HCT116 (cell line): ENCODE data around the gene USP31. TPM values are rescaled to one million over a fixed set of nuclear protein-coding genes. Genes with fewer than 3 reads are reported as not detected.

ENCODE experiments used
- ATAC-seq: fragments of 200-7000 bp; cut with Tn5 transposase; 2 replicates; pipeline ENCODE4 v1.9.1; 2020; ENCODE audit warnings: mild to moderate bottlenecking, moderate library complexity
- BruUV-seq: library from RNA; stranded (reverse); fragments of 400-500 nt; replicated peaks from 2 replicates; lab custom pipeline; 2021; lab: Mats Ljungman, UMichigan
- CTCF ChIA-PET: fragments of 300-600 bp; sonication (Branson Sonifier 250); formaldehyde crosslinking; loops from one replicate; lab custom pipeline; 2021; ENCODE audit warnings: antibody characterized with exemption; lab: Charles Lee
- POLR2A ChIA-PET: fragments of 300-600, 350-600 bp; sonication (Branson Sonifier 250); formaldehyde crosslinking; loops from one replicate; lab custom pipeline; 2021; ENCODE audit warnings: antibody characterized with exemption; lab: Charles Lee
- RAD21 ChIA-PET, 2 experiments: fragments of 300-600 bp; sonication (Branson Sonifier 250); formaldehyde crosslinking; loops; one replicate each; lab custom pipeline; 2023; ENCODE audit warnings: low total read pairs in 2 of 2; ENCODE audit not compliant: uncharacterized antibody in 2 of 2, unreplicated experiment in 2 of 2, low non-redundant PET in 1 of 2; lab: Charles Lee
- DNase-seq: peaks from one replicate; pipeline ENCODE4 v3.0.0-alpha.2; 2010; ENCODE audit warnings: low read depth, low spot score
- H2AFZ ChIP-seq: fragments of 200-600 bp; shearing (Covaris generic), sonication (generic); 2 replicates; pipeline ENCODE4 v1.6.1; 2017; ENCODE audit warnings: low read depth, mixed run types, mixed read lengths, antibody characterized with exemption, low read length; ENCODE audit not compliant: poor library complexity, severe bottlenecking
- H3K27ac ChIP-seq: 2 replicates; pipeline ENCODE4 v1.5.1; 2012; ENCODE audit warnings: low read depth, low read length
- H3K27me3 ChIP-seq: fragments of 200-600 bp; sonication (generic); 2 replicates; pipeline ENCODE4 v1.6.1; 2016; ENCODE audit warnings: mixed run types, low read length, mixed read lengths; ENCODE audit not compliant: insufficient read depth
- H3K36me3 ChIP-seq, 2 experiments: fragments of 200-500 bp in 1 of 2; fragments of 200-600 bp in 1 of 2; sonication (Bioruptor generic) in 1 of 2; sonication (generic) in 1 of 2; 2 replicates each; pipeline versions ENCODE4 v1.5.1 to v1.6.1; 2014 to 2016; ENCODE audit warnings: low read length in 2 of 2, inconsistent platforms in 1 of 2, mixed read lengths in 1 of 2, mixed run types in 1 of 2; ENCODE audit not compliant: insufficient read depth in 2 of 2, control insufficient read depth in 1 of 2
- H3K4me1 ChIP-seq, 2 experiments: fragments of 200-600 bp in 1 of 2; sonication (generic) in 1 of 2; 2 replicates each; pipeline versions ENCODE4 v1.5.1 to v1.6.1; 2012 to 2017; ENCODE audit warnings: low read length in 2 of 2, inconsistent platforms in 1 of 2, mild to moderate bottlenecking in 1 of 2, mixed read lengths in 1 of 2, mixed run types in 1 of 2, moderate library complexity in 1 of 2; ENCODE audit not compliant: insufficient read depth in 2 of 2, control insufficient read depth in 1 of 2
- H3K4me2 ChIP-seq: fragments of 200-600 bp; sonication (generic); 2 replicates; pipeline ENCODE4 v1.6.1; 2017; ENCODE audit warnings: mixed run types, low read length, mixed read lengths
- H3K4me3 ChIP-seq, 2 experiments: fragments of 200-600 bp in 1 of 2; sonication (generic) in 1 of 2; replicated peaks in 1 of 2; 2 replicates each; pipeline ENCODE4 v1.5.1; 2011 to 2016; ENCODE audit warnings: low read length in 2 of 2, control low read depth in 1 of 2, low read depth in 1 of 2, mild to moderate bottlenecking in 1 of 2, mixed read lengths in 1 of 2, mixed run types in 1 of 2
- H3K79me2 ChIP-seq: fragments of 200-600 bp; sonication (generic); 2 replicates; pipeline ENCODE4 v1.6.1; 2017; ENCODE audit warnings: mild to moderate bottlenecking, mixed run types, low read length, moderate library complexity, mixed read lengths; ENCODE audit not compliant: insufficient read depth
- H3K9ac ChIP-seq: fragments of 200-600 bp; sonication (generic); 2 replicates; pipeline ENCODE4 v1.6.1; 2016; ENCODE audit warnings: low read length, mixed read lengths
- H3K9me2 ChIP-seq: fragments of 200-600 bp; sonication (generic), shearing (Covaris generic); 2 replicates; pipeline ENCODE4 v1.6.1; 2017; ENCODE audit warnings: mixed run types, mild to moderate bottlenecking, moderate library complexity; ENCODE audit not compliant: insufficient read depth
- H3K9me3 ChIP-seq, 2 experiments: fragments of 200-500 bp in 1 of 2; fragments of 200-600 bp in 1 of 2; sonication (Bioruptor generic) in 1 of 2; sonication (generic) in 1 of 2; 2 replicates each; pipeline ENCODE4 v1.6.1; 2014 to 2017; ENCODE audit warnings: low read length in 2 of 2, mixed read lengths in 2 of 2, inconsistent platforms in 1 of 2, low read depth in 1 of 2, mild to moderate bottlenecking in 1 of 2, mixed run types in 1 of 2, moderate library complexity in 1 of 2; ENCODE audit not compliant: control insufficient read depth in 1 of 2, insufficient read depth in 1 of 2
- H4K20me1 ChIP-seq: fragments of 200-600 bp; sonication (generic), shearing (Covaris generic); 2 replicates; pipeline ENCODE4 v1.6.1; 2017; ENCODE audit warnings: mixed run types, mild to moderate bottlenecking, moderate library complexity; ENCODE audit not compliant: insufficient read depth
- ATF3 ChIP-seq: IDR thresholded peaks from 2 replicates; pipeline ENCODE4 v1.6.1; 2012
- CBX3 ChIP-seq: IDR thresholded peaks from 2 replicates; pipeline ENCODE4 v1.6.1; 2012; ENCODE audit warnings: low read depth
- CEBPB ChIP-seq: IDR thresholded peaks from 2 replicates; pipeline ENCODE4 v1.6.1; 2012; ENCODE audit warnings: low read depth
- CTCF ChIP-seq, 3 experiments: fragments of 200-600 bp in 1 of 3; sonication (generic) in 1 of 3; IDR thresholded peaks in 2 of 3; conservative IDR thresholded peaks in 1 of 3; 2 replicates each; pipeline ENCODE4 v1.5.1; 2012 to 2017; ENCODE audit warnings: low read depth in 2 of 3, low read length in 2 of 3, antibody characterized with exemption in 1 of 3, borderline replicate concordance in 1 of 3, control low read depth in 1 of 3, mild to moderate bottlenecking in 1 of 3, mixed read lengths in 1 of 3, mixed run types in 1 of 3, moderate library complexity in 1 of 3; ENCODE audit not compliant: insufficient read depth in 1 of 3
- EGR1 ChIP-seq: IDR thresholded peaks from 2 replicates; pipeline ENCODE4 v1.6.1; 2012; ENCODE audit warnings: low read depth
- ELF1 ChIP-seq: IDR thresholded peaks from 2 replicates; pipeline ENCODE4 v1.6.1; 2012; ENCODE audit warnings: low read depth, borderline replicate concordance
- EZH2phosphoT487 ChIP-seq: fragments of 200-600 bp; IDR thresholded peaks from 2 replicates; pipeline ENCODE4 v1.6.1; 2018; ENCODE audit warnings: antibody characterized with exemption, borderline replicate concordance
- FOSL1 ChIP-seq: IDR thresholded peaks from 2 replicates; pipeline ENCODE4 v1.6.1; 2012; ENCODE audit warnings: low read depth
- JUND ChIP-seq: IDR thresholded peaks from 2 replicates; pipeline ENCODE4 v1.6.1; 2012
- MAX ChIP-seq: IDR thresholded peaks from 2 replicates; pipeline ENCODE4 v1.6.1; 2012
- POLR2A ChIP-seq: IDR thresholded peaks from 2 replicates; pipeline ENCODE4 v1.7.0; 2011; ENCODE audit warnings: borderline replicate concordance; ENCODE audit not compliant: insufficient read depth, insufficient read length; ENCODE audit errors: extremely low read depth
- POLR2AphosphoS5 ChIP-seq: IDR thresholded peaks from 2 replicates; pipeline ENCODE4 v1.6.1; 2011; ENCODE audit warnings: mild to moderate bottlenecking, low read depth, low read length, moderate library complexity
- RAD21 ChIP-seq: IDR thresholded peaks from 2 replicates; pipeline ENCODE4 v1.6.1; 2012; ENCODE audit warnings: low read depth, mild to moderate bottlenecking
- REST ChIP-seq: IDR thresholded peaks from 2 replicates; pipeline ENCODE4 v1.6.1; 2012; ENCODE audit warnings: low read depth
- SRF ChIP-seq: IDR thresholded peaks from 2 replicates; pipeline ENCODE4 v1.6.1; 2012; ENCODE audit warnings: low read depth
- TCF7L2 ChIP-seq: IDR thresholded peaks from 2 replicates; pipeline ENCODE4 v1.7.0; 2011; ENCODE audit warnings: borderline replicate concordance, inconsistent platforms; ENCODE audit not compliant: insufficient read depth, insufficient read length; ENCODE audit errors: extremely low read depth
- YY1 ChIP-seq: IDR thresholded peaks from 2 replicates; pipeline ENCODE4 v1.6.1; 2011; ENCODE audit warnings: low read length, low read depth, moderate library complexity, mild to moderate bottlenecking; ENCODE audit not compliant: insufficient replicate concordance; ENCODE audit errors: extremely low read depth
- ZFX ChIP-seq: fragments of 450-650 bp; IDR thresholded peaks from 2 replicates; pipeline ENCODE4 v1.6.1; 2017
- intact Hi-C: fragments of 100-400 bp; cut with micrococcal nuclease; formaldehyde crosslinking; loops from 2 replicates; pipeline ENCODE4 v1.10.0; 2022
- total RNA-seq: library from RNA; stranded (reverse); gene quantifications from one replicate; pipeline ENCODE4 v1.2.1, GENCODE V29; 2021; ENCODE audit not compliant: unreplicated experiment
- TF ChIP-seq, protein P1 (sequence below): IDR thresholded peaks from 2 replicates; pipeline ENCODE4 v1.6.1; 2011; ENCODE audit warnings: mild to moderate bottlenecking, low read length, moderate library complexity; ENCODE audit not compliant: insufficient replicate concordance; ENCODE audit errors: extremely low read depth

Gene USP31
- total RNA-seq, 1 experiment from 2014 or later, result 12.2 TPM

DNA sequence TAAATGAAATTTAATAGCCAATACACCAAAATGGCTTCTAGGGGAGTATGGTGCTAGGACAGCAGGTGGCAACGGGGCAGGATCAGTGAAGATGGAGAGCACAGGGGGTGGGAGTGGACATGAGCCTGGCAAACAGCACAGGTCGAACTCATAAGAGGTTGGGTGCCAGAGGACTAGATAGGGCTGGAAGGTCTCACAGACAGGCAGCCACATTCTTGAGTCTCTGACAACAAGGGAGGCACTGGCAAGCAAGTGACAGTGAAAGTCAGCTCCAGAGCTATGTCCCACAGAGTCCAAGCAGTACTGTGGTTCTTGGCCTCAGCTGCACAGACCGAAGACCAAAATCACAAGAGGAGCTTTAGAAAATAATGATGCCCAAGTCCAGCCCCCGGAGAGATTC, 61.2 kb downstream of the USP31 start:
- Histone ChIP-seq H3K9me2 (no peaks in the 10 kb centered on the region), H3K27ac (no peak overlapping the region), H3K36me3 (no peaks in the 10 kb centered on the region; a peak in 1 of 4 replicates), H2AFZ (no peak overlapping the region), H3K4me1 (no peaks in the 10 kb centered on the region), H4K20me1 (no peaks in the 10 kb centered on the region), H3K27me3 (no peaks in the 10 kb centered on the region), H3K9me3 (no peaks in the 10 kb centered on the region), H3K4me3 (no peak overlapping the region), H3K79me2 (no peaks in the 10 kb centered on the region), H3K4me2 (no peak overlapping the region), H3K9ac (no peak overlapping the region)
- ChIA-PET CTCF (no interaction called here), POLR2A (no interaction called here), RAD21 (no interaction called here)
- intact Hi-C loops, result loop anchor here (10.0 kb wide), 1 partner anchor 347 kb away; no protein-coding TSS in a partner anchor
- ATAC-seq (no peak), DNase-seq (no peak)
- TF ChIP-seq POLR2A, result no peak
- no peak for TF ChIP-seq JUND
- no peak for TF ChIP-seq RAD21
- TF ChIP-seq REST, result no peak
- no peak for TF ChIP-seq ELF1
- no peak for TF ChIP-seq POLR2AphosphoS5
- TF ChIP-seq, protein P1, sequence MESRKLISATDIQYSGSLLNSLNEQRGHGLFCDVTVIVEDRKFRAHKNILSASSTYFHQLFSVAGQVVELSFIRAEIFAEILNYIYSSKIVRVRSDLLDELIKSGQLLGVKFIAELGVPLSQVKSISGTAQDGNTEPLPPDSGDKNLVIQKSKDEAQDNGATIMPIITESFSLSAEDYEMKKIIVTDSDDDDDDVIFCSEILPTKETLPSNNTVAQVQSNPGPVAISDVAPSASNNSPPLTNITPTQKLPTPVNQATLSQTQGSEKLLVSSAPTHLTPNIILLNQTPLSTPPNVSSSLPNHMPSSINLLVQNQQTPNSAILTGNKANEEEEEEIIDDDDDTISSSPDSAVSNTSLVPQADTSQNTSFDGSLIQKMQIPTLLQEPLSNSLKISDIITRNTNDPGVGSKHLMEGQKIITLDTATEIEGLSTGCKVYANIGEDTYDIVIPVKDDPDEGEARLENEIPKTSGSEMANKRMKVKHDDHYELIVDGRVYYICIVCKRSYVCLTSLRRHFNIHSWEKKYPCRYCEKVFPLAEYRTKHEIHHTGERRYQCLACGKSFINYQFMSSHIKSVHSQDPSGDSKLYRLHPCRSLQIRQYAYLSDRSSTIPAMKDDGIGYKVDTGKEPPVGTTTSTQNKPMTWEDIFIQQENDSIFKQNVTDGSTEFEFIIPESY, result no peak
- TF ChIP-seq ZFX, result no peak
- no peak for TF ChIP-seq ATF3
- TF ChIP-seq CTCF (IDR thresholded peaks at IDR 0.05 in 2 of 3, conservative IDR thresholded peaks at IDR 0.05 in 1 of 3; ENCODE audit: borderline replicate concordance in 1 of 3, insufficient read depth in 1 of 3, low read depth in 2 of 3, low read length in 2 of 3), result no peak
- no peak for TF ChIP-seq FOSL1
- TF ChIP-seq CBX3, result no peak
- TF ChIP-seq TCF7L2, result no peak
- no peak for TF ChIP-seq SRF
- TF ChIP-seq EZH2phosphoT487, result no peak
- no peak for TF ChIP-seq CEBPB
- no peak for TF ChIP-seq EGR1
- TF ChIP-seq YY1, result no peak
- no peak for TF ChIP-seq MAX
- BruUV-seq, result no TSS peak
